ENCODE results near the gene HSD11B2. TPM values are rescaled to one million over a fixed set of nuclear protein-coding genes. Genes with fewer than 3 reads are reported as not detected.

HSD11B2 gene
- total RNA-seq, 1 donor from 2014 or later, result 4.7 TPM

DNA sequence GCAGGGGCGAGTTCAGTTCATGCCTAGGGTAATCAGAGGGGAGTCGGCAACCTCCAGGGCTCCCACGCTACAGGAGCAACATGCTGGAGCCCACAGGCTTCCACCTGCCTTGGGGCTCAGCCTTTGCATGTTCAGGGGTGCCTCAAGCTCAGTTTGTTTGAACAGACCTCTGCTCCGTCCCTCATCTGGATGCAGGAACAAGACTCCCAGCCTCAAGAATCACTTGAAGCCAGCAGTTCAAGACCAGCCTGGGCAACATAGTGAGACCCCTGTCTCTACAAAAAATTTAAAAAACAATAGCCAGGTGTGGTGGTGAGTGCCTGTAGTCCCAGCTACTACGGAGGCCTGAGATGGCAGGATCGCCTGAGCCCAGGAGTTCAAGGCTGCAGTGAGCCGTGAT, 4.9 kb upstream of the HSD11B2 start:
- Mint-ChIP-seq H3K27ac (ENCODE audit: unreplicated experiment) (no peak overlapping the region), H3K27me3 (ENCODE audit: low read depth) (peaks cover 67% of the 10 kb centered on the region), H3K36me3 (ENCODE audit: low read depth) (no peaks in the 10 kb centered on the region), H3K9me3 (no peaks in the 10 kb centered on the region), H3K4me3 (no peak overlapping the region), H3K4me1 (peaks cover 17% of the 10 kb centered on the region)
- TF ChIP-seq, protein P1, sequence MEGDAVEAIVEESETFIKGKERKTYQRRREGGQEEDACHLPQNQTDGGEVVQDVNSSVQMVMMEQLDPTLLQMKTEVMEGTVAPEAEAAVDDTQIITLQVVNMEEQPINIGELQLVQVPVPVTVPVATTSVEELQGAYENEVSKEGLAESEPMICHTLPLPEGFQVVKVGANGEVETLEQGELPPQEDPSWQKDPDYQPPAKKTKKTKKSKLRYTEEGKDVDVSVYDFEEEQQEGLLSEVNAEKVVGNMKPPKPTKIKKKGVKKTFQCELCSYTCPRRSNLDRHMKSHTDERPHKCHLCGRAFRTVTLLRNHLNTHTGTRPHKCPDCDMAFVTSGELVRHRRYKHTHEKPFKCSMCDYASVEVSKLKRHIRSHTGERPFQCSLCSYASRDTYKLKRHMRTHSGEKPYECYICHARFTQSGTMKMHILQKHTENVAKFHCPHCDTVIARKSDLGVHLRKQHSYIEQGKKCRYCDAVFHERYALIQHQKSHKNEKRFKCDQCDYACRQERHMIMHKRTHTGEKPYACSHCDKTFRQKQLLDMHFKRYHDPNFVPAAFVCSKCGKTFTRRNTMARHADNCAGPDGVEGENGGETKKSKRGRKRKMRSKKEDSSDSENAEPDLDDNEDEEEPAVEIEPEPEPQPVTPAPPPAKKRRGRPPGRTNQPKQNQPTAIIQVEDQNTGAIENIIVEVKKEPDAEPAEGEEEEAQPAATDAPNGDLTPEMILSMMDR (conservative IDR thresholded peaks at IDR 0.05), result no peak
- no peak for DNase-seq (ENCODE audit: low read depth, low spot score)

DNA sequence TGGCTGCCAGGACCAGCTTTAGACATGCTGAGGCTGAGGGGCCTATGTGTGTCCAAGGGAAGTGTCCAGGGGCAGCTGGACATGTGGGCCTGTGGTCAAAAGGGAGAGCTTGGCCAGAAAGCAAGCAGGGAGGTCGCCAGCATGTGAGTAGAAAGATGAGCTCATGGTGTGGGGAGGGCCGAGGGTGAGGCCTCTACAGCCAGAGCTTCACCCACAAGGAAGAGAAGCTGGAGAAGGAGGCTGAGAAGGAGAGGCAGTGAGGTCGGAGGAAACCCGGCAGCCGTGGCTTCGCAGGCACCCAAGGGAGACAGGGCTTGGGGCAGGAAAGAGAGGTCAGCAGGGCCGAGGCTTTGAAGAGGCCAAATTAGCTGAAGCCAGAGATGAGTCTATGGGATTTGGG, 4.0 kb upstream of the HSD11B2 start:
- H3K27me3 Mint-ChIP-seq (ENCODE audit: low read depth), result peaks cover 73% of the 10 kb centered on the region
- H3K4me1 Mint-ChIP-seq, result peaks cover 22% of the 10 kb centered on the region
- peak overlapping the region; percentile 17 for H3K4me3 Mint-ChIP-seq

DNA sequence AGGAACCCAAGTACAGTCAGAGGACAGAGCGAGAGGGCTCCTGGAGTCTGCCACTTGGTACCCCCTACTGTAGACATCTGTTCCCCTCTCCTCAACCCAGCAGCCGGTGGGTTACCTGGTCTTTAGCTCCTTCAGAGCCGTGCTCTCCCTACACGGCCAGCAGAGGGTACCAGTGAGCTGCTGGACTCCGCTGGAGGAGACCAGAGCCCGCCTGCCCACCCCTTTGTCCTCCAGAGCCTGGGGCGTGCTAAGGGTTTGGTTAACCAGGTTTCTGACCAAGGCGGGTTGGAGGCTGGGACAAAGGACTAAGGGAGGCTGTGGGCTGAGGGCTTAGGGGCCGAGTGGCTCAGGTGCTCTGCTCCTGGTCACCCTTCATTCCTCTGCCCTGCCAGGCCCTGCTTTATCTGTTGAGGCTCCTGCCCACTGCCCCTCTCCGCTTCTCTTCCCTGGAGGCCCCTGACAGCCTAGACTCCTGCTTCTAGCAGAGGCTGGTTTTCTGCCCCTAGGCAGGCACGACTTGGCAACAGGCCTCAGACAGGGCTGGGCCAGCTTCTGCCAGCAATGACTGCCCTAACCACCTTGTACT, 2.7 kb upstream of the HSD11B2 start:
- H3K4me1 Mint-ChIP-seq, result peaks cover 26% of the 10 kb centered on the region
- no peak overlapping the region for H3K4me3 Mint-ChIP-seq
- no peaks in the 10 kb centered on the region for H3K9me3 Mint-ChIP-seq
- DNase-seq (ENCODE audit: low read depth, low spot score), result peak; percentile 66
- H3K36me3 Mint-ChIP-seq (ENCODE audit: low read depth), result no peaks in the 10 kb centered on the region
- H3K27me3 Mint-ChIP-seq (ENCODE audit: low read depth), result peaks cover 75% of the 10 kb centered on the region
- TF ChIP-seq, protein P1 (conservative IDR thresholded peaks at IDR 0.05), result peak; percentile 80
- no peak overlapping the region for H3K27ac Mint-ChIP-seq (ENCODE audit: unreplicated experiment)

More for the DNA sequence above, 4.0 kb upstream of the HSD11B2 start:
- no peaks in the 10 kb centered on the region for H3K36me3 Mint-ChIP-seq (ENCODE audit: low read depth)
- H3K9me3 Mint-ChIP-seq, result no peaks in the 10 kb centered on the region
- TF ChIP-seq, protein P1 (conservative IDR thresholded peaks at IDR 0.05), result no peak
- H3K27ac Mint-ChIP-seq (ENCODE audit: unreplicated experiment), result no peak overlapping the region
- no peak for DNase-seq (ENCODE audit: low read depth, low spot score)

DNA sequence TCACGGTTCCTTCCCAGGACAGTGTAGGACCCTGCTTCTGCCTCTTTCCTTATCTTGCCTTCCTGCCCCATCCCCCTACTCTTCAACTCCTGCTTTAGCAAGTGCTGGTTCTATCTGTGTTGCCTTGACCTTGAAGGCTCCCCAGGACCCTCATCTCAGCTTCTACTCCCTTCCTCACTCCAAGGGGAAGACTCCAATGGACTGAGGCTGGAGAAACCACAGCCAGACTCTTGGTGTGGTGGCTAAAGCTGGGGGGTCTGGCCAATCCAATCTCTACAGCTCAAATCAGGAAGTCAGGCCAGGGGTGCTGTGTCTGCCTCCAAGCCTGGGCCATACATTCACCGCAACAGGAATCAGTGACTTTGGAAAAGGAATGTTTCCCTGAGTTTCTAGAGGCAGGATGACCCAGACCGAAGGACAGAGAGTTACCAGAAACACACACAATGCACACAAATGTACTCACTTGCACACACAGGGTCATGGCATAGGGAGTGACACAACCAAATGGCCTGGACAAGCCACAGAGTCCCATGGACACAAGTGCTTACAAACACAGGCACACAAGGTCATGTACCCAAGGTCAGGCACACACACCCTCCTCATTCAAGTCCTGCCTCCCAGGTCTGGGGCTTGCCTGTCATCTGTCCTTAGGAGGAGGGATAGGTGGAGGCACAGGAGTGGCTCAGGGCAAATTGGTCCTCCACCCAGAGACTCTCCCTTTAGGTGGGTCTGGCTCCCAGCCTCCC, 1.7 kb upstream of the HSD11B2 start:
- Mint-ChIP-seq H3K4me1 (peaks cover 20% of the 10 kb centered on the region), H3K36me3 (ENCODE audit: low read depth) (no peaks in the 10 kb centered on the region), H3K27ac (ENCODE audit: unreplicated experiment) (no peak overlapping the region), H3K27me3 (ENCODE audit: low read depth) (peaks cover 75% of the 10 kb centered on the region), H3K4me3 (peak overlapping the region; percentile 76), H3K9me3 (no peaks in the 10 kb centered on the region)
- TF ChIP-seq, protein P1 (conservative IDR thresholded peaks at IDR 0.05), result no peak
- DNase-seq (ENCODE audit: low read depth, low spot score), result no peak

DNA sequence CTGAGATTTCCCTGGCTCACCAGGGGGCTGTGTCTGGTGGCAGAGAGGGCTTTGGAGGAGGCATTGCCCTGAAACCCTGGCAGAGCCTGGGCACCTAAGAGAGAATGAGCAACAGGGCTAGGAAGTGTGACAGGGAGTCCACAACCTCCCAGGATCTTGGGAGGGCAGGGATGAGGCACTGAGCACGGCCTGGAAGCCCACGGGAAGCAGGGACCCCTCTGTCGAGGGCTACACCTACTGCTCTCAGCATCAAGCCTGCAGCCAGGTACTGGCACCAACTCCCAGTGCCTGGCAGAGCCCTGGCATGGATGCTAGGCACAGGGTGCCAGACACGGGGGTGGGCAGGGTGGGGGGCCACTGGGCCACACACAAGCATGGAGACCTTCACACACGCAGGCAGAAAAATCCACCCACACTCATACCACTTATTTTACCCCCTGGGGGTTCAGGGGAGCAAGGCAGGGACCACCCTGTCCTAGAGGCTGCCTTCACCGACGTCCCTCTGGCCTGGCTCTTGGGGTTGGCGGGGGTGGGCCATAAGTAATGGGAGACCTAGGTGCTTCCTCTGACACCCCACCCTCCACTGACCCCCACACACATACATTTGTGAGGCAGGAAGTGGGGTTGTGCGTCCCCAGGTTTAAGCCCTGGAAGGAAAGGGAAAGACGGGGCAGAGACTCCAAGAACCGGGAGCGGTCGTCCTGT, 970 bp upstream of the HSD11B2 start:
- no peak for DNase-seq (ENCODE audit: low read depth, low spot score)
- Mint-ChIP-seq H3K27ac (ENCODE audit: unreplicated experiment) (no peak overlapping the region), H3K4me1 (peaks cover 18% of the 10 kb centered on the region), H3K4me3 (peak overlapping the region; percentile 80), H3K9me3 (no peaks in the 10 kb centered on the region), H3K36me3 (ENCODE audit: low read depth) (no peaks in the 10 kb centered on the region), H3K27me3 (ENCODE audit: low read depth) (peaks cover 67% of the 10 kb centered on the region)
- TF ChIP-seq, protein P1 (conservative IDR thresholded peaks at IDR 0.05), result no peak
